ENCODE results near the gene TFG. TPM values are rescaled to one million over a fixed set of nuclear protein-coding genes. Genes with fewer than 3 reads are reported as not detected.

Gene TFG
- total RNA-seq, 4 donors from 2014 or later: 118 to 147 (median 138) TPM

GRCh38 chr3:100730524-100730923 is 21.2 kb downstream of the TFG start:
- WGBS, 2 donors: 87% methylated on average over 3 of the region's 3 CpGs
- H3K4me3 ChIP-seq (replicated peaks in 1 of 3): no peak overlapping the region
- no peaks in the 10 kb centered on the region for H3K9me3 ChIP-seq
- DNase-seq: no peak
- H3K27ac ChIP-seq: no peak overlapping the region
- peaks cover 3 to 16% of the 10 kb centered on the region in 2 donors for H3K4me1 ChIP-seq
- H3K36me3 ChIP-seq: peaks cover 5 to 16% of the 10 kb centered on the region in 2 donors
- TF ChIP-seq CTCF (IDR thresholded peaks at IDR 0.05) (no peak), POLR2A (IDR thresholded peaks at IDR 0.05) (no peak)
- no peaks in the 10 kb centered on the region for H3K27me3 ChIP-seq
- intact Hi-C loops (cut with DNase I): no loop called here

- DNase-seq: no peak
- 90 to 94% methylated on average over 3 of the region's 3 CpGs for WGBS, 2 donors
- Histone ChIP-seq H3K27me3 (no peaks in the 10 kb centered on the region), H3K27ac (no peak overlapping the region), H3K4me1 (peaks cover 8 to 27% of the 10 kb centered on the region in 2 donors), H3K9me3 (no peaks in the 10 kb centered on the region), H3K36me3 (peaks cover 5 to 19% of the 10 kb centered on the region in 2 donors), H3K4me3 (replicated peaks in 1 of 3) (no peak overlapping the region)
- TF ChIP-seq CTCF (IDR thresholded peaks at IDR 0.05): no peak
- intact Hi-C loops (cut with DNase I): no loop called here
These were observed 23.1 kb downstream of the TFG start for GRCh38 chr3:100732435-100732834.

GRCh38 chr3:100737334-100737733 is 28.0 kb downstream of the TFG start:
- intact Hi-C loops (cut with DNase I): loop anchor here (5.0 kb wide), 1 partner anchor 460 kb away; no protein-coding TSS in a partner anchor
- no peaks in the 10 kb centered on the region for H3K27me3 ChIP-seq
- no peaks in the 10 kb centered on the region for H3K9me3 ChIP-seq
- peaks cover 18 to 32% of the 10 kb centered on the region in 2 donors for H3K4me1 ChIP-seq
- peaks cover 0 to 14% of the 10 kb centered on the region in 2 donors for H3K36me3 ChIP-seq
- peak overlapping the region in 2 of 3 donors; percentile 31 to 64 for H3K27ac ChIP-seq
- H3K4me3 ChIP-seq (replicated peaks in 1 of 3): no peak overlapping the region
- DNase-seq: no peak
- 23 to 25% methylated on average over 2 of the region's 2 CpGs for WGBS, 2 donors
- TF ChIP-seq CTCF (IDR thresholded peaks at IDR 0.05): peak in 4 of 6 experiments; percentile 37 to 61 (median 54)
- no peak for TF ChIP-seq POLR2A (IDR thresholded peaks at IDR 0.05)

- no peaks in the 10 kb centered on the region for H3K9me3 ChIP-seq
These were observed 30.9 kb downstream of the TFG start for GRCh38 chr3:100740207-100740606.

GRCh38 chr3:100743535-100743934 is 34.2 kb downstream of the TFG start:
- intact Hi-C loops (cut with DNase I): no loop called here

More at GRCh38 chr3:100740207-100740606, 30.9 kb downstream of the TFG start:
- Histone ChIP-seq H3K4me1 (peaks cover 18 to 20% of the 10 kb centered on the region in 2 donors), H3K27me3 (no peaks in the 10 kb centered on the region), H3K4me3 (replicated peaks in 1 of 3) (no peak overlapping the region), H3K27ac (no peak overlapping the region), H3K36me3 (peaks cover 0 to 10% of the 10 kb centered on the region in 2 donors)
- DNase-seq: no peak
- TF ChIP-seq CTCF (IDR thresholded peaks at IDR 0.05) (no peak), POLR2A (IDR thresholded peaks at IDR 0.05) (no peak)
- WGBS, 2 donors: 97 to 98% methylated on average over 1 of the region's 1 CpG
- intact Hi-C loops (cut with DNase I): no loop called here

More at GRCh38 chr3:100743535-100743934, 34.2 kb downstream of the TFG start:
- H3K36me3 ChIP-seq: peaks cover 9 to 15% of the 10 kb centered on the region in 2 donors
- no peaks in the 10 kb centered on the region for H3K27me3 ChIP-seq
- TF ChIP-seq POLR2A (IDR thresholded peaks at IDR 0.05): no peak
- no peak for DNase-seq
- H3K27ac ChIP-seq: no peak overlapping the region
- 88 to 89% methylated on average over 3 of the region's 3 CpGs for WGBS, 2 donors
- no peaks in the 10 kb centered on the region for H3K4me1 ChIP-seq
- H3K4me3 ChIP-seq (replicated peaks in 1 of 3): no peak overlapping the region
- H3K9me3 ChIP-seq: no peaks in the 10 kb centered on the region

Data from thyroid gland (tissue), 4 donors.